Neuronal stem cell (in vitro differentiated cells): ENCODE results near the gene EBNA1BP2. TPM values are rescaled to one million over a fixed set of nuclear protein-coding genes. Genes with fewer than 3 reads are reported as not detected.
"Not testable (repeated sequence)": the region's sequence is repeated elsewhere in the genome, so short reads cannot be mapped to it uniquely, and the experiment has no call there.

Experiments
- DNase-seq: peaks from one replicate; pipeline ENCODE4 v3.0.0-alpha.2; 2013; ENCODE audit warnings: low spot score
- H2AFZ ChIP-seq: one replicate; pipeline ENCODE4 v1.6.1; 2013; ENCODE audit warnings: mild to moderate bottlenecking, low read length, inconsistent platforms
- H2AK5ac ChIP-seq: 2 replicates; pipeline ENCODE4 v1.6.1; 2013; ENCODE audit warnings: low read depth, mild to moderate bottlenecking, inconsistent platforms, low read length, moderate library complexity, mixed read lengths
- H2BK120ac ChIP-seq: 2 replicates; pipeline ENCODE4 v1.6.1; 2013; ENCODE audit warnings: low read depth, mild to moderate bottlenecking, inconsistent platforms, low read length, moderate library complexity, mixed read lengths
- H2BK12ac ChIP-seq: one replicate; pipeline ENCODE4 v1.6.1; 2013; ENCODE audit warnings: low read length, inconsistent platforms
- H2BK15ac ChIP-seq: 2 replicates; pipeline ENCODE4 v1.6.1; 2013; ENCODE audit warnings: mild to moderate bottlenecking, low read length, inconsistent platforms, mixed read lengths
- H2BK5ac ChIP-seq: one replicate; pipeline ENCODE4 v1.6.1; 2013; ENCODE audit warnings: inconsistent platforms, mild to moderate bottlenecking, low read length, moderate library complexity
- H3K14ac ChIP-seq: one replicate; pipeline ENCODE4 v1.6.1; 2013; ENCODE audit warnings: low read length, inconsistent platforms
- H3K18ac ChIP-seq: 2 replicates; pipeline ENCODE4 v1.6.1; 2013; ENCODE audit warnings: low read length, inconsistent platforms
- H3K23ac ChIP-seq: 2 replicates; pipeline ENCODE4 v1.6.1; 2013; ENCODE audit warnings: low read depth, mild to moderate bottlenecking, mixed read lengths, low read length, inconsistent platforms; ENCODE audit not compliant: poor library complexity
- H3K27ac ChIP-seq: replicated peaks from 3 replicates; pipeline ENCODE4 v1.5.1; 2013; ENCODE audit warnings: low read length, inconsistent platforms
- H3K27me3 ChIP-seq, 3 experiments: 2 replicates each; pipeline ENCODE4 v1.6.1; 2013; ENCODE audit warnings: low read length in 3 of 3, mild to moderate bottlenecking in 2 of 3, inconsistent platforms in 1 of 3, low read depth in 1 of 3, mixed read lengths in 1 of 3, moderate library complexity in 1 of 3; ENCODE audit not compliant: control insufficient read depth in 3 of 3, insufficient read depth in 3 of 3
- H3K36me3 ChIP-seq, 2 donors: replicated peaks in 1 of 2; 2 replicates each; pipeline ENCODE4 v1.6.1; 2013; ENCODE audit warnings: low read length in 2 of 2; ENCODE audit not compliant: control insufficient read depth in 2 of 2, insufficient read depth in 2 of 2
- H3K4ac ChIP-seq: 2 replicates; pipeline ENCODE4 v1.6.1; 2013; ENCODE audit warnings: inconsistent platforms, mild to moderate bottlenecking, low read length, moderate library complexity
- H3K4me1 ChIP-seq, 2 donors: 1 replicate in 1 of 2; 2 replicates in 1 of 2; pipeline ENCODE4 v1.6.1; 2013; ENCODE audit warnings: low read length in 2 of 2, low read depth in 1 of 2; ENCODE audit not compliant: control insufficient read depth in 2 of 2, insufficient read depth in 1 of 2
- H3K4me2 ChIP-seq: one replicate; pipeline ENCODE4 v1.6.1; 2013; ENCODE audit warnings: mild to moderate bottlenecking, low read length, inconsistent platforms; ENCODE audit not compliant: insufficient read depth, poor library complexity, severe bottlenecking
- H3K4me3 ChIP-seq, 2 donors: 2 replicates each; pipeline ENCODE4 v1.5.1; 2013; ENCODE audit warnings: low read length in 2 of 2, mild to moderate bottlenecking in 2 of 2, inconsistent platforms in 1 of 2, moderate library complexity in 1 of 2
- H3K79me1 ChIP-seq: one replicate; pipeline ENCODE4 v1.6.1; 2013; ENCODE audit warnings: low read depth, mild to moderate bottlenecking, inconsistent platforms, low read length, moderate library complexity
- H3K9ac ChIP-seq: one replicate; pipeline ENCODE4 v1.6.1; 2013; ENCODE audit warnings: mild to moderate bottlenecking, low read depth, low read length, inconsistent platforms; ENCODE audit not compliant: poor library complexity
- H3K9me3 ChIP-seq, 2 donors: replicated peaks in 1 of 2; 2 replicates each; pipeline versions ENCODE3 to v1.6.1; 2013; ENCODE audit warnings: low read length in 2 of 2, mild to moderate bottlenecking in 2 of 2, inconsistent platforms in 1 of 2, low read depth in 1 of 2, mixed read lengths in 1 of 2, moderate library complexity in 1 of 2; ENCODE audit not compliant: control insufficient read depth in 2 of 2, insufficient read depth in 1 of 2
- H4K8ac ChIP-seq: one replicate; pipeline ENCODE4 v1.6.1; 2013; ENCODE audit warnings: low read depth, mild to moderate bottlenecking, inconsistent platforms, low read length, moderate library complexity
- H4K91ac ChIP-seq: one replicate; pipeline ENCODE4 v1.6.1; 2013; ENCODE audit warnings: low read length, low read depth, mild to moderate bottlenecking, inconsistent platforms; ENCODE audit not compliant: poor library complexity
- WGBS, 2 donors: extraction: QIAGEN DNeasy Blood & Tissue Kit; methylation state at CpG; one replicate each; pipeline ENCODE4 v1.1.7; 2013; ENCODE audit warnings: missing lambda C conversion rate in 2 of 2, mixed read lengths in 1 of 2; ENCODE audit not compliant: insufficient read length in 2 of 2, insufficient replicate concordance in 1 of 2; ENCODE audit errors: extremely low coverage in 2 of 2; 5-methylcytosine and 5-hydroxymethylcytosine counted together
- small RNA-seq: library from polyadenylated mRNA; stranded (forward); fragments of <200 nt; extraction: miRNeasy Mini kit (QIAGEN cat#:217004); gene quantifications from one replicate; pipeline ENCODE3, GENCODE V24; 2013; ENCODE audit not compliant: insufficient read depth

EBNA1BP2 gene

DNA sequence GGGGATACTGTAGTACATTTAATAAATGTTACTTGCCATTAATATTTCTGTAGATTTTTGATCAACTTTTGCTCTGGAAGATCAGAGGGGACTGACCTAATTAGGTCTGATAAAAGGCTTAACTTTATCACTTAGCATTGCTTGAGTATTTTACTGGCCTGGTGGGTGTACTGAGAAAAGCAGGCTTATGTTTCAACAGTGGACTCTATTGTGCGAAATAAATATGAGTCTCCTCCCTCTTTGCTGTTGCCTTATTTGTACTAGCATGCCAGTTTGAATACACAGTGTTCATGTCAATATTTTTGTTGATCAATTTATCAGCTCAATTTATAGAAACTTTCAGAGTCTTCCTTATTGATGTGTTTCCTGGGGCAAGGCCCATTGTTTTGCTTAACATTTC, 49.1 kb downstream of the EBNA1BP2 start:
- H3K23ac ChIP-seq = no peak overlapping the region
- no peaks in the 10 kb centered on the region for H3K27me3 ChIP-seq
- H2BK12ac ChIP-seq = no peak overlapping the region
- peaks cover 2 to 7% of the 10 kb centered on the region in 2 donors for H3K9me3 ChIP-seq
- no peak overlapping the region for H2BK5ac ChIP-seq
- no peaks in the 10 kb centered on the region for H3K4me1 ChIP-seq
- no peak overlapping the region for H2AFZ ChIP-seq
- H2AK5ac ChIP-seq = no peak overlapping the region
- no peak overlapping the region for H3K9ac ChIP-seq
- no peak overlapping the region for H3K14ac ChIP-seq
- no peak overlapping the region for H3K27ac ChIP-seq
- no peak overlapping the region for H3K18ac ChIP-seq
- no peak for DNase-seq
- WGBS, 2 donors = no CpG with 5 or more reads among the region's 1 CpG
- H2BK120ac ChIP-seq = no peak overlapping the region
- no peak overlapping the region for H2BK15ac ChIP-seq
- no peak overlapping the region for H3K4ac ChIP-seq
- no peaks in the 10 kb centered on the region for H3K36me3 ChIP-seq
- H3K79me1 ChIP-seq = no peaks in the 10 kb centered on the region
- no peak overlapping the region for H3K4me2 ChIP-seq
- no peak overlapping the region for H3K4me3 ChIP-seq
- H4K91ac ChIP-seq = no peak overlapping the region
- H4K8ac ChIP-seq = no peak overlapping the region

DNA sequence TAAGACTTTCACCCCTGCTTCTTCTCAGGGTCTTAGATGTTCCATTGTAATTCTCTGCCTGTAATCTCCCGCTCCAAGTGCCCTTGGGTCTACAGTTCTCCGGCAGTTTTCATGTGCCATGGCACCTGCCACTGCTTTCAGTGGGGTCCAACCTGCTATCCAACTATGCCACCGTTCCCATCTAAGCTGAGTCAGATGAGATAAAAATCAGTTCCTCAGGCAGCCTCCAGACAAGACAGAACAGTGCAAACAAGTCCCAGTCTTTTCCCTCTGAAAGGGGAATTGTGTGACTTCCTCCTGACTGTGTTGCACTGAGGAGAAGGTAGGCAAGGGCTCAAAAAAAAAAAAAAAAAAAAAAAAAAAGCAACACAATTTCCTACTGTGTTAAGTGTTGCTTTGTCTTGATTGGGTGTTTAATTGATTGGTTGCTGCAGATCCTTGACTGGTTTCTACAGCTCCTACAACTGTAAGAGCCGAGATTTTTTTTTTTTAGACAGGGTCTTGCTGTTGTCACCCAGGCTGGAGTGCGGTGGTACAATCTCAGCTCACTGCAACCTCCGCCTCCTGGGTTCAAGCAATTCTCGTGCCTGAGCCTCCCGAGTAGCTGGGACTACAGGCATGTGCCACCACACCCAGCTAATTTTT, 50.7 kb downstream of the EBNA1BP2 start:
- H2BK5ac ChIP-seq = no peak overlapping the region
- no peaks in the 10 kb centered on the region for H3K4me1 ChIP-seq
- DNase-seq = no peak
- no peak overlapping the region for H3K27ac ChIP-seq
- H4K8ac ChIP-seq = no peak overlapping the region
- no peak overlapping the region for H2AK5ac ChIP-seq
- H2BK12ac ChIP-seq = no peak overlapping the region
- no peak overlapping the region for H3K14ac ChIP-seq
- no peak overlapping the region for H3K4me2 ChIP-seq
- H3K9me3 ChIP-seq = no peaks in the 10 kb centered on the region
- no peak overlapping the region for H3K4ac ChIP-seq
- H3K23ac ChIP-seq = no peak overlapping the region
- H3K18ac ChIP-seq = no peak overlapping the region
- H2BK15ac ChIP-seq = no peak overlapping the region
- no peak overlapping the region for H2BK120ac ChIP-seq
- H3K36me3 ChIP-seq = no peaks in the 10 kb centered on the region
- H3K79me1 ChIP-seq = no peaks in the 10 kb centered on the region
- no peak overlapping the region for H3K9ac ChIP-seq
- no peak overlapping the region for H4K91ac ChIP-seq
- peak overlapping the region; percentile 75 for H2AFZ ChIP-seq
- no CpG with 5 or more reads among the region's 8 CpGs for WGBS, 2 donors
- peak overlapping the region in 1 of 2 donors; percentile 50 for H3K4me3 ChIP-seq
- H3K27me3 ChIP-seq = no peaks in the 10 kb centered on the region

DNA sequence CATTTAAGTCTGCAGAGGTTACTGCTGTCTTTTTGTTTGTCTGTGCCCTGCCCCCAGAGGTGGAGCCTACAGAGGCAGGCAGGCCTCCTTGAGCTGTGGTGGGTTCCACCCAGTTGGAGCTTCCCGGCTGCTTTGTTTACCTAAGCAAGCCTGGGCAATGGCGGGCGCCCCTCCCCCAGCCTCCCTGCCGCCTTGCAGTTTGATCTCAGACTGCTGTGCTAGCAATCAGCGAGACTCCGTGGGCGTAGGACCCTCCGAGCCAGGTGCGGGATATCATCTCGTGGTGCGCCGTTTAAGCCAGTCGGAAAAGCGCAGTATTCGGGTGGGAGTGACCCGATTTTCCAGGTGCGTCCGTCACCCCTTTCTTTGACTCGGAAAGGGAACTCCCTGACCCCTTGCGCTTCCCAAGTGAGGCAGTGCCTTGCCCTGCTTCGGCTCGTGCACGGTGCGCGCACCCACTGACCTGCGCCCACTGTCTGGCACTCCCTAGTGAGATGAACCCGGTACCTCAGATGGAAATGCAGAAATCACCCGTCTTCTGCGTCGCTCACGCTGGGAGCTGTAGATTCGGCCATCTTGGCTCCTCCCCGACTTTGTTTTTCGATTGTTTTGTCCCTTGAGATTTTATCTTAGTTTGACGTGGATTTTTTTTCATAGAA, 52.0 kb downstream of the EBNA1BP2 start:
- not testable (repeated sequence) for H4K8ac ChIP-seq, H3K9ac ChIP-seq, H4K91ac ChIP-seq, H3K4ac ChIP-seq, H2BK15ac ChIP-seq, H3K4me1 ChIP-seq, H3K4me2 ChIP-seq, DNase-seq, H2BK120ac ChIP-seq, H2BK12ac ChIP-seq, H3K79me1 ChIP-seq, H2AK5ac ChIP-seq, H3K27me3 ChIP-seq, H3K14ac ChIP-seq, H3K9me3 ChIP-seq, H3K36me3 ChIP-seq, H3K18ac ChIP-seq, H2BK5ac ChIP-seq, H3K27ac ChIP-seq, H3K23ac ChIP-seq
- H2AFZ ChIP-seq = peak overlapping the region; percentile 75
- H3K4me3 ChIP-seq = peak overlapping the region in 1 of 2 donors; percentile 50
- no CpG with 5 or more reads among the region's 35 CpGs for WGBS, 2 donors

Small RNAs within 50 kb of the gene (small RNA-seq; reads per million reads assigned to genes)
- gene RNA5SP46 = not detected
